ENCODE data around the gene PRKCSH.

DNA sequence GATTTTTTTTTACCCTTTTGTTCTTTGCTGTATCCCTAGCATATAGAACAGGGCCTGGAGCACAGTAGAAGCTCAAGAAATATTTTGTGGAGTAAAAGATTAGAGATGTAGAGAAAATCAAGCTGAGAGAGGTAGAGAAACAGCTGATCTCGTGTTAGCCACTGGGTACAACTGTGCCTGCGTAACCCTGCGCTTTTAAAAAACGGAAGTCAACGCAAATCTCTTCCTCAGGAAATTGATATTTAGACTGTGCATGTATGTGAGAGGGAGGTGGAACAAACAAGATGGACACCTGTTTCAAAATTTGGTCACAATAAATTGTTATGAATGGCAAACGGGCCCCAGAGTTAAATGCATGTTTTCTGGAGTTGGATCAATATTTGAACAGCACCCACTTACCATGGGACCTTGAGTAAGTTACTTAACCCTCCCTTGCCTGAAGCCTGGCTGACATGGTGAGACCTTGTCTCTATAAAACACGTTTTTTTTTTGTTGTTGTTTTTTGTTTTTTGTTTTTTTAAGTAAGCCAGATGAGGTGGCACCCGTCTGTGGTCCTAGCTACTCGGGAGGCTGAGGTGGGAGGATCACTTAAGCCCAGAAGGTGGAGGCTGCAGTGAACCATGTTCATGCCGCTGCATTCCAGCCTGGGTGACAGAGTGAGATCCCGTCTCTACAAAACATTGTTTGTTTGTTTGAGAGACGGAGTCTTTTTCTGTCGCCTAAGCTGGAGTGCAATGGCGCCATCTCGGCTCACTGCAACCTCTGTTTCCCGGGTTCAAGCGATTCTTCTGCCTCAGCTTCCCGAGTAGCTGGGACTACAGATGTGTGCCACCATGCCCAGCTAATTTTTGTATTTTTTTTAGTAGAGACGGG lies 48.0 kb upstream of the PRKCSH start:
- TF ChIP-seq, protein P1, sequence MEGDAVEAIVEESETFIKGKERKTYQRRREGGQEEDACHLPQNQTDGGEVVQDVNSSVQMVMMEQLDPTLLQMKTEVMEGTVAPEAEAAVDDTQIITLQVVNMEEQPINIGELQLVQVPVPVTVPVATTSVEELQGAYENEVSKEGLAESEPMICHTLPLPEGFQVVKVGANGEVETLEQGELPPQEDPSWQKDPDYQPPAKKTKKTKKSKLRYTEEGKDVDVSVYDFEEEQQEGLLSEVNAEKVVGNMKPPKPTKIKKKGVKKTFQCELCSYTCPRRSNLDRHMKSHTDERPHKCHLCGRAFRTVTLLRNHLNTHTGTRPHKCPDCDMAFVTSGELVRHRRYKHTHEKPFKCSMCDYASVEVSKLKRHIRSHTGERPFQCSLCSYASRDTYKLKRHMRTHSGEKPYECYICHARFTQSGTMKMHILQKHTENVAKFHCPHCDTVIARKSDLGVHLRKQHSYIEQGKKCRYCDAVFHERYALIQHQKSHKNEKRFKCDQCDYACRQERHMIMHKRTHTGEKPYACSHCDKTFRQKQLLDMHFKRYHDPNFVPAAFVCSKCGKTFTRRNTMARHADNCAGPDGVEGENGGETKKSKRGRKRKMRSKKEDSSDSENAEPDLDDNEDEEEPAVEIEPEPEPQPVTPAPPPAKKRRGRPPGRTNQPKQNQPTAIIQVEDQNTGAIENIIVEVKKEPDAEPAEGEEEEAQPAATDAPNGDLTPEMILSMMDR (IDR thresholded peaks at IDR 0.05), result no peak
- TF ChIP-seq POLR2A (IDR thresholded peaks at IDR 0.05), result no peak
